ENCODE measurements around the gene PTPRR.

PTPRR gene

DNA sequence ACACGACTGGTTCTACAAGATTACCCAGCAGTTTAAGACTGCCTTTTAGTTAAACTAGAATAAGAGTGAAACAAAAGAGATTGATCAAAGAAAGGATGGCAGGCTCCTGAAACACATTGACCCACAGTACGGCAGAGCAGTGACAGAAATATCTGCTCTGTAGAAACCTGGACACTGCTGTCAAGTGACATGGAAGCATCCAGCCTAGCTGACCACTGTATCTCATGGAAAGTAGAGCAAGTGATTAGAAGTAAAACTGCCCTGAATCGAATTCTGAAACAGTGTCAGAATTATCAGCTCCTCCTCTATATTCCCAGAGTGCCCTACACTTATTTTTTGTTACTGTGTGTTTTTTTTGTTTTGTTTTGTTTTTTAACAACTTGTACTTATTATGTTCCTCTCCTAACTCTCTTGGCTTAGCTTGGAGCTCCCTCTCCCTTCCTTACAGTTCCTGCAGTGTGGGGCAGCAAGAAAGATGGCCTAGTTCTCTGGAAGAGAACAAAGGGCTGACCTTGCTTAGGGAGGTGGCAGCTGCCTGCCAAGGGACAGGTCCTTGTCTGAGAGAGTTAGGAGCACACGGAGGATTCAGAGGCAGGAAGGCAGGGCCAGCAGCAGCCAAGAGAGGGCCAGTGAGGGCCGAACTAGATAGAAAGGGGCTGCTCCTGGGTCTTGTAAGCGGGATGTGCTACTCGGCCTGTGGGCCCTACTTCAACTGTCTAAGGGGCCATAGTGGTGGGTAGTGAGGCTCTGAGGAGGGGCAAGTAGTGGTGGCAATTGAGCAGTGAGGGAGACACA is 97.2 kb downstream of the PTPRR start:
- POLR2A ChIA-PET = no interaction called here
- CTCF ChIA-PET = interaction anchor here (1.5 kb wide), 1 partner anchor 21 kb away, joined by 3 read pairs; no protein-coding TSS in a partner anchor
- H3K4me3 ChIP-seq (ENCODE audit: low read depth, low read length) = no peak overlapping the region
- TF ChIP-seq, protein P1, sequence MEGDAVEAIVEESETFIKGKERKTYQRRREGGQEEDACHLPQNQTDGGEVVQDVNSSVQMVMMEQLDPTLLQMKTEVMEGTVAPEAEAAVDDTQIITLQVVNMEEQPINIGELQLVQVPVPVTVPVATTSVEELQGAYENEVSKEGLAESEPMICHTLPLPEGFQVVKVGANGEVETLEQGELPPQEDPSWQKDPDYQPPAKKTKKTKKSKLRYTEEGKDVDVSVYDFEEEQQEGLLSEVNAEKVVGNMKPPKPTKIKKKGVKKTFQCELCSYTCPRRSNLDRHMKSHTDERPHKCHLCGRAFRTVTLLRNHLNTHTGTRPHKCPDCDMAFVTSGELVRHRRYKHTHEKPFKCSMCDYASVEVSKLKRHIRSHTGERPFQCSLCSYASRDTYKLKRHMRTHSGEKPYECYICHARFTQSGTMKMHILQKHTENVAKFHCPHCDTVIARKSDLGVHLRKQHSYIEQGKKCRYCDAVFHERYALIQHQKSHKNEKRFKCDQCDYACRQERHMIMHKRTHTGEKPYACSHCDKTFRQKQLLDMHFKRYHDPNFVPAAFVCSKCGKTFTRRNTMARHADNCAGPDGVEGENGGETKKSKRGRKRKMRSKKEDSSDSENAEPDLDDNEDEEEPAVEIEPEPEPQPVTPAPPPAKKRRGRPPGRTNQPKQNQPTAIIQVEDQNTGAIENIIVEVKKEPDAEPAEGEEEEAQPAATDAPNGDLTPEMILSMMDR (IDR thresholded peaks at IDR 0.05; ENCODE audit: insufficient read depth, low read length, missing control alignments) = no peak
- DNase-seq (ENCODE audit: low read depth, low spot score) = no peak

DNA sequence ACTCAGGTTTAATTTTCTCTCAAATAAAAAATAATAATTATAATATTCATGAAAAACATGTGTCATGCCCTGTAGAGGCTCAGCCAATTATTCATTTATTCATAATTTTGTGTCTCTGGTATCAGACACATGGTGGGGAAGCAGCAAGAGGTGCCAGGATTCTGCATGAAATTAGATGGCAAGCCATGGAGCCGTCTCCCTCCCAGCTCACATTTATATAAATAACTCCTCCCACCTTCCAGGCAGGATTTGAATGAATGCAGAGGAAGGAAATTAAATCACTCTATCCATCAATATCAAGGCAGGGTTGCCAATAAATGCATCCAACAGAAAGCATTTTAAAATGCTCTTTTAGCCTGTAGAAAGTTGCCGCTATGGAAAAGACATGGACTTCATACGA is 98.1 kb downstream of the PTPRR start:
- ChIA-PET POLR2A (no interaction called here), CTCF (no interaction called here)
- TF ChIP-seq, protein P1 (IDR thresholded peaks at IDR 0.05; ENCODE audit: insufficient read depth, low read length, missing control alignments) = no peak
- no peak overlapping the region for H3K4me3 ChIP-seq (ENCODE audit: low read depth, low read length)
- DNase-seq (ENCODE audit: low read depth, low spot score) = no peak

DNA sequence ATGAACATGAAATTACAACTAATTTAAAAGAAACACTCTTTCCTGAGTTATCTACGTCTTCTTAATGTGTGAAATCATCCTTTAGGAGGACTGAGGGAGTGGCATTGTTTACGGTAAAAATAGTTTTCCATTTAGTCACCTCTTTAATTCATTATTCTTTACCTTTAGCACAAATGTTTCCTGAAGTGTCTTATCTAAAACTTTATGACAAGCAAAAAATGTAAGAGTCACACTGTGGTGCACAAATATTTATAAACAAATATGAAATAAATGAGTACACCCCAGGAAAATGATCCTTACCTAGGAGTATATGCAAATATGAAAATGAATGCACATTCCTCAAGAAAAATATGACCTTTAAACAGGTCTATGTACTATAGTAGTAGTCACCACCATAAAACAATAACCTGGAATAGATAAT is 104.6 kb downstream of the PTPRR start:
- no peak for DNase-seq (ENCODE audit: low read depth, low spot score)
- POLR2A ChIA-PET = no interaction called here
- TF ChIP-seq, protein P1 (IDR thresholded peaks at IDR 0.05; ENCODE audit: insufficient read depth, low read length, missing control alignments) = no peak
- CTCF ChIA-PET = no interaction called here
- H3K4me3 ChIP-seq (ENCODE audit: low read depth, low read length) = no peak overlapping the region

DNA sequence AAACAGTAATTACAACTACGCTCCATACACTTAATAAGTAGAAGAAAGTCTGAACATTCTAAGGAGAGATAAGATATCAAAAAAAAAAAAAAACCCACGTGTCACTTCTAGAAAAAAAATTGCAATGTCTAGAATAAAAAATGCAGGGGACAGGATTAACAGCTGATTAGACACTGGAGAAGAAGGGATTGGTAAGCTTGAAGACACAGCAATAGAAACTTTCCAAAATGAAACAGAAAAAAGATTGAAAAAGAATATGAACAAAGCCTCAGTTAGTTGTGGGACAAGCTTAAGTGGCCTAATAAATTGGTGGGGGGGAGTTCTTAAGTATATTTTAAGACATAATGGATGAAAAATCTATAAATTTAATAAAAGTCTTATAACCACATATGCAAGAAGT is 105.5 kb downstream of the PTPRR start:
- CTCF ChIA-PET = no interaction called here
- DNase-seq (ENCODE audit: low read depth, low spot score) = no peak
- TF ChIP-seq, protein P1 (IDR thresholded peaks at IDR 0.05; ENCODE audit: insufficient read depth, low read length, missing control alignments) = no peak
- POLR2A ChIA-PET = no interaction called here
- H3K4me3 ChIP-seq (ENCODE audit: low read depth, low read length) = no peak overlapping the region

DNA sequence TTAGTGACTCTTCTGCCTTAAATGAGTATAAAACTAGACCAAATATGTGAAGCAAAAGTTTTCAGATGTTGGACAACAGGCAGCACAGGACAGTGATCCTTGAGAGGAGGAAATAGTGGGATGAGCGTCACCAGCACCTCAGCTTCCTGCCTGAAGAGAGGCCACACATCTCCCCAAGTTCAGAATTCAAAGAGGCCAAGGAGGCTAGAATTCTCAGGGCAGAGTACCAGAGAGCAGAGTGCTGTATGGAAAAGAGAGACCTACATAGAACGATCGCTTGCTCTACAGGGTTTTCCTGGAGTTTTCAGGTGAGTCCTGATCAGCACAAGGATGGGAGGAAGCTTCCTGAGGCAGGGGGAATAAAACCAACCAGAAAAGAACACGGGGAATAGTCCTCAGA is 107.0 kb downstream of the PTPRR start:
- TF ChIP-seq, protein P1 (IDR thresholded peaks at IDR 0.05; ENCODE audit: insufficient read depth, low read length, missing control alignments) = no peak
- POLR2A ChIA-PET = no interaction called here
- no peak overlapping the region for H3K4me3 ChIP-seq (ENCODE audit: low read depth, low read length)
- CTCF ChIA-PET = no interaction called here
- DNase-seq (ENCODE audit: low read depth, low spot score) = no peak

DNA sequence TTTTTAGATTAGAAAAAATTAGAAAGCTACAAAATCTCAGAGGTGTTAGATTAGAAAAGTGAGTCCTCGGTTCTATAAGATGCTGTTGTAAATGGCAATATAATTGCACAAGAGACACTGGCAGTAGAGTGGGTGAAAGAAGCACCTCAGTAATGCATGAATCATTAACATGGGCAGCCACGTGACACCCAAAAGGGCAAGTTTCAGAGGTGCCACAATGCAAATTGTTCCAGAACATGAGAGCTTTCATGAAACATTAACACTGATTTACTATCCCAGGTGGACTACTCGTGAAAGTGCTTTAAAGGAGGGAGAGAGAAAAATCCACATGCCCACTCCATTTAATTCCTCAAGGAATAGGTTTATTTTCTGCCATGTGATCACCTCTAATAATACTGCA is 108.4 kb downstream of the PTPRR start:
- POLR2A ChIA-PET = no interaction called here
- H3K4me3 ChIP-seq (ENCODE audit: low read depth, low read length) = no peak overlapping the region
- DNase-seq (ENCODE audit: low read depth, low spot score) = no peak
- TF ChIP-seq, protein P1 (IDR thresholded peaks at IDR 0.05; ENCODE audit: insufficient read depth, low read length, missing control alignments) = no peak
- CTCF ChIA-PET = no interaction called here
